Stimulated activated CD4-positive, alpha-beta T cell treated with anti-CD3 and anti-CD28 coated beads, Interleukin-15, amount 100 ng/mL, for 48 hours (primary cell): ENCODE results near the gene KRT6B.
"Not testable (repeated sequence)": the region's sequence is repeated elsewhere in the genome, so short reads cannot be mapped to it uniquely, and the experiment has no call there.

Source experiments
- DNase-seq, 2 donors: peaks; one replicate each; pipeline ENCODE4 v3.0.0-alpha.2; 2020; ENCODE audit warnings: low read depth in 2 of 2

KRT6B gene

DNA sequence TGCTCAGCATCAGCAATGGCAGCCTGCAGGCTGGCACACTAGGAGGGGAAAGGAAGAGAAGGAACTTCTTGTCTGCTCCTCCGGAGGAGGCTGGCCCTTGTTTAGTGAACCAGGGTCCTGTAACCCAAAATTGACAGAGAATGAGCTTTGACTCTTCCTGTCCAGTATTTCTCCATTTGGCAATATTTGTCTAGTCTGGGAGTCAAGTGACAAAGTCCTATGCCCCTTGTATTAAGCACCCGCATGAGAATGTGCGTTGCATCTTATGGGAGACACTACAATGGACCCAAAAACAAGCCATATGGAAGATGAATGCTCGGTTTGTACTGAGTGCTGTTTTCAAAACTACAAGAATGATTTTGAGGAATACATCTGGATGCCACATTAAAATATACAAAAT lies 17.9 kb upstream of the KRT6B start:
- no peak for DNase-seq

DNA sequence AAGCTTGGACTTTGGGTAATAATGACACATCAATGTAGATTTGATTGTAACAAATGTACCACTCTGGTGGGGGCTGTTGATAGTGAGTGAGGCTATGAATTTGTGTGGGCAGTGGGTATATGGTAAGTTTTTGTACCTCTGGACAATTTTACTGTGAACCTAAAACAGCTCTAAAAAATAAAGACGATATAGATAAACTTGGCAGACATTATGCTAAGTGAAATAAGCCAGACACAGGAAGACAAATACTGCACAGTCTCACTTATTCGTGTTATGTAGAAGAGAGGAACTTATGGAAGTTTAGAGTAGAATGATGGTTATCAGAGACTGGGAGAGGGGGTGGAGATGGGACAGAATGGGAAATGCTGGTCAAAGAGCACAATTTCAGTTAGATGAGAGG lies 13.0 kb upstream of the KRT6B start:
- no peak for DNase-seq

DNA sequence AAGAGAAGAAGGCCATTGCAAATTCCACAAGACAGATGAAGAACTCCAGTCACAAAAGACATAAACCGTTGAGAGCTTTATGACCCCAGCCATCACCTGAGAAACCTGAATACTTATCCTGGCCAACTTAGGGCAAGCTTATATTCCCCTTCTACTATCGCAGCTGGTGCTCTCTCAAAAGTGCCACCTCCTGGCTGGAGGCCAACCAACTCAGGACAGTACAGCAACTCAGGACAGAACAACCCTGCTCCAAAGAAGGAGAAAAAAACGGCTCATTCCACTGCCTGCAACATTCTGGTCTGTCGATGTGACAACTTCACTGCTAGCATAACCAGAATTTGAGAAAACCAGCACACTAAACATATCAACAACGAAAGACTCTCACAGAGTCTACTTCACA lies 9.7 kb upstream of the KRT6B start:
- DNase-seq = no peak

DNA sequence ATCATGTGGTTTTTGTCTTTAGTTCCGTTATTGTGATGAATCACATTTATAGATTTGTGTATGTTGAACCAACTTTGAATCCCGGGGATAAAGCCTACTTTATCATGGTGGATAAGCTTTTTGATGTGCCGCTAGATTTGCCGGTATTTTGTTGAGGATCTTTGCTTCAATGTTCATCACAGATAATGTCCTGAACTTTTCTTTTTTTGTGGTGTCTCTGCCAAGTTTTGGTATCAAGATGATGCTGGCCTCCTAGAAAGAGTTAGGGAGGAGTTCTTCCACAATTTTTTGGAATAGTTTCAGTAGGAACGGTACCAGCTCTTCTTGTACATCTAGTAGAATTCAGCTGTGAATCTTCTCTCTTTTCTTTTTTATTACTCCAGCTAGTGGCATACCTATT lies 6.9 kb upstream of the KRT6B start:
- DNase-seq = no peak

DNA sequence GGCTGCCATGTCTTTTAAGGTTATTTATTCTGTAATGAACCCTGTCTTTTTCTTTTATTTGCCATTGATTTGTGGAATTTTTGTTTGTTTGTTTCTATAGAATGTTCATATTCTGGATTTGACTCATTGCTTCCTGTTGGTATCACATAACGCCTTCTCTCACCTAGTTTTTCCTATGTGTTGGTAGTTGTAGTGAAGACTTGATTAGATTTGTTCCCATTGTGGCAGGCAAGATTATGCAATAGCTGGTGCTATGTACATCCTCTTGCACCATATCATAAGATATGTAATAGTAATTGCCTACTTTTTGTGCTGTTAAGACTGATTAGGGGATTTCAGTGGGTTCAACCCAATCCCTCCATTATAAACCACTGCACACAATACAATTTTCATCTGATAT lies 3.9 kb upstream of the KRT6B start:
- DNase-seq = no peak

DNA sequence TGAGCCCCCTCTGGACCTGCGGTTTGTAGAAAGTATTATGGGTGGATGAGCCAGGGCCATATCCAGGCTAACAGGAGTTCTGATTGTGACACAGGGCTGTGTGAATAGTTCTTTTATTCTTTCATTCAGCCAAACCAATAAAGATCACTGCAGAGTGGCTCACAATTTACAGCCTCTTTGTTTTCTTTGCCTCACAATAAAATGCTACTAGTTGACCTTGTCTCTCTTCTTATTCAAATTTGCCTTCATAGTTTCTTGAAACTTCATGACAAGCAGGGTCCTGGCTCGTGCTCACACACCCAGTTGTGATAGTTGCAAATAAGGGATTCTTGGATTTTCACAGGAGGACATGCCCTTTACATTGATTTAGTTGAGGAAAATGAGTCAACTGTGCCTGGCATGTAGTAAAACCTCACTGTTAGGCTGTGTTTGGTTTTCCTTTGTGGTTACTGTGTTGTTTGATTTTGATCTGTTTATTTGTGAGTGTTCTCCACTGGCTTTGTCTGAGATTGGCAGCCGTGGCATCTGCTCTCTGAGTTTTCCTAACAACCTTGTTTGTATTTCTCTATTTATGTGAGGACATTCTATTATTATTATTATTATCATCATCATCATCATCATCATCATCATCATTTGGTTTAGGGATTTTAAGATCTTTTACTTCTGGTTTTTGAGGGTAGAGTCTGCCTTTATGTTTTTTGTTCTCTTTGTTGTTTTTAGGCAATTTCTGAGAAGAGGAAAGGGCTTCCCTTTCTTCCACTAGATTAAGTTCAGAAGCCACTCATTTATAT lies 2.7 kb upstream of the KRT6B start:
- no peak for DNase-seq

DNA sequence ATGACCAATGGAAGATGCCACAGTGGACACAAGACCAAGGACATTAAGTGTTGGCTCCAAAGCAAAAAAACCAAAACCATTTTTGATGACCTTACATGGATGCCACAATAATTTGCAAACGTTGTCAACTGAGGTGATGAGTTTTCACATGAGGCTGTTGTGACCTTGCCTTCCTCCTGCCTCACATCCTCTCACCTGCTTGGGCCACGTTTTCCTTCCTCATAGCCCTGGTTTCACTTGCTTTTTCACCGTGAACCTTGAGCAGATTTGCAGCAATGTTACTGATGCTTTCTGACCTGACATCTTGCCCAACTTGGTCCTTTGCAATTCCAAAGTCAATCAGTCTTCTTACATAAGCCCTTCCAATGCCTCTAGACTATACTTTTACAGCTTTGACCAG lies 3.7 kb downstream of the KRT6B start:
- no peak for DNase-seq

DNA sequence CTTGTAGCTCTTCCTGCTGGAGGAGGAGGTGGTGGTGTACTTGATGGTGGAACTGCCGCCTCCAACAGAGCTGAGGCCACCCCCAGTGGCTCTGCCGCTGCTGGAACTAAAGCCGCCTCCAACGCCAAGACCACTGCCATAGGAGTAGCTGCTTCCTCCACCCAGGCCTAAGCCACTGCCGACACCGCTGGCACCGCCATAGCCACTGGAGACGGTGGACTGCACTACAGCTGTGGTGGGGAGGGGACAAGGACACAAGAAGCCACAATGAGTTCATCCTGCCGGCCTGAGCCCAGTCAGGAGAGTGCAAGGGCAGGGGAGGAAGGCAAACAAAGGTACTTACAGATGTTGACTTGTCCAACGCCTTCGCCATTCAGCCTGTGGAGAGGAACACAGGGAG lies 4.8 kb downstream of the KRT6B start:
- DNase-seq = not testable (repeated sequence)

DNA sequence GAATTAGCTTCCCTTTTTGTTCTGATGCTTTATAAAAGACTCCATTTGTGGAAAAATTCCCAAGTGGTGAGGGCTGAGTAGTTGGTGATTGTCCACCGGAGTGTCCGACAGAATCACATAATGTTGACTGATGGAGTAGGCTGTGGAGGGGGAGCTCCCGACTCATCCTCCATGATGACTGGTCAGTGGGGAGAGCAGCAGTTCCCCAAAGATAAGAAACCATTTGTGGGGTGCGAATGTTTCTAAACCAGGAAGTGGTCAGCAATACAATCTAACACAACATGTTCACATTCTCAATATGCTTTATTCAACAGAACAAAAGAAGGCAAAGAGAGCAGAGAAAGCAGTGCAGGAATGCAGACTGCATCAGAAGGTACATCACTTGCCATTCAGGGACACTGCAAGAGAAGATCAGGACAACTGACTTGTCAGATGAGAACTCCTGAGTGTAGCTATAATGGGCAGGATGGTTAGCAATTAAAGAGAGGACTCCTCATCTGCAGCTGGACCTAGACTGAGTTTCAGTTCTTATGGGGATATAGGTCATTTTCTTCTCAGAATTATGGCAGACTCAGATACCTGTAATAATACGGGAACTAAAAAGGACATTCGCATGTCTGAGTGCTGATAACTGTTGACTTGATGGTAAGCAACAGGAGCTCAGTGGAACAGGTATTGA lies 5.4 kb downstream of the KRT6B start:
- no peak for DNase-seq

DNA sequence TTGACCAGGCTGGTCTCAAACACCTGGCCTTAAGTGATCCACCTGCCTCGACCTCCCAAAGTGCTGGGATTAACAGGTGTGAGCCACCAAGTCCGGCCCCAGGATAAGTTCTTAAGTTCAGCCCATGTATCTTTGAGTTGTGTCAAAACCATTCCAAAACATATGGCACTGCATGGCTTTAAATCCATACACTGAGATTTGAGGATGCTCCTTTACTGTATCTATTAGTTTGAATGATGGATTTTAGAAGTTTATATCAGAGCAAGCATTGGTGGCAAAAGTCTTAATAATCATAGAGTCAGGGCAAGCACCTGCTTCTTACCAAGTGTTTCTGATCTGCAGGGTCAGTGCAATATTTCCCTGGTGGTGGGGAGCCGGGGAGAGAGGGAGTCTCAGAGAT lies 6.1 kb downstream of the KRT6B start:
- no peak for DNase-seq

DNA sequence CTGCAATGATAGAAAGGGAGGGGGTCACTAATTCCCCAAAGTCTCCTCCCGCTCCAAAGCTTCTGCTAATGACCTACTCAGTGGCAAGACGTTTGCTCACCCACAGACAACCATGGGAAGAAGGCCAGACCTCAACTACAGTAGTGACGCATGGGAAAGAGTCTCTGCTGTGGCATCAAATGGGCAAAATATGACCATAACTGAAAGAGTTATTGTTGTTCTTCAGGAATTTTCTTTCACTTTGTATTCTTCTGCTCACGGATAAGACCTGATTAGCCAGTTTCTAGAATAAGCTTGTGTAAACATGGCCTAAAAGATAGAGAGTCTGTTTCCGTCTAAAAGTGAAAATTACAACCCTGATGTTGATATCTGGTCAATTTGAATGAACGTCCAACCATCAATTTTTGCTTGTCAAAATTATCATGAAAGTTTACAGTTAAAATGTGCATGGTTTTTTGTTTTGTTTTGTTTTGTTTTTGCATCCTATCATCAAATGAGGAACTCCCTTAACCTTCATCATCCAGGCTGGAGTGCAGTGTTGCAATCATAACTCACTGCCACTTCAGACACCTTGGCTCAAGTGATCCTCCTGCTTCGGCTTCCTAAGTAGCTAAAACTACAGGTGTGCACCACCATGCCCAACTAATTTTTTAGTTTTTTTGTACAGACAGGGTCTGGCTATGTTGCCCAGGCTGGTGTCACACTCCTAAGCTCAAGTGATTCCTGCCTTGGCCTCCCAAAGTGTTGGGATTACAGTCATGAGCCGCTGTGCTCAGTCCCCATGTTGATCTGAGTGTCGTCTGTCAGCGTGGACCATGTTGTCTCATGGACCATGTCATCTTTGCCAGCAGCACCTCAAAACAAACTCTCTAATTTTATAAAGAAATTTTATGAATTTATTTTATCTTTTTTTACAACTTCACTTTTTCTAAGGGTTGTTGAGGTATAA lies 7.0 kb downstream of the KRT6B start:
- DNase-seq = no peak

DNA sequence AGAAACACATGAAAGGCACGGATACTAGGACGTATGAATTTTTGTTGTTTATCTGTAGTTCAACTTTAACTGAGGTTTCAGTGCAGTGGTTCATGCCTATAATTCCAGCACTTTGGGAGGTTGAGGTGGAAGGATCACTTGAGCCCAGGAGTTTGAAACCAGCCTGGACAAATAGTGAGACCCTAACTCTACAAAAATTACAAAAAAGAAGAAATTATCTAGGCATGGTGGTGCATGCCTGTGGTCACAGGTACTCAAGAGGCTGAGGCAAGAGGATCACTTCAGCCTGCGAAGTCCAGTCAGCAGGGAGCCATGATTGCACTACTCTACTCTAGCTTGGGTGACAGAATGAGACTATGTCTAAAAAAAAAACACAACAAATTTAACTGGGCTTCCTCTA lies 8.0 kb downstream of the KRT6B start:
- no peak for DNase-seq

DNA sequence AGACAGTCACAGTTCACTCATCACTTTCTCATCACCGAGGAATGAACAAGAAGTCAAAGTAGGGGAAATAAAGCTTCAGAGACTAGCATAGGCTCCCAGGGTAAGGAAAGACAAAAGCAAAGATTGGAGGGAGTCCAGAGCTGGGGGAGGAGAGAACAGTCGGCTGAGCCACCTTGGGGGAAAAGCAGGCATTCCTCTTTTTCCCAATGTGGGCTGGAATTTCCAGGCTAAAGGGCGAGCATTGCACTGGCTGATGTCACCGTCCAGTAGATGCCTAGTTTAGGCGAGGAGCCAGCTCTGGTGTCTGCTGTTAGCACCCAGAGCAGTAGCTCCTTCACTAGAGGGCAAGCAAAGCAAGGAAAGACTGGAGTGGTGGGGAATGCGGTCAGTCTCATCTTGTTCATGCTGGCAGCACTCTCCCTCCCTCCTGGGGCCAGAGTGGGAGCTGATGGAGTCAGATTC lies 9.3 kb downstream of the KRT6B start:
- DNase-seq = no peak

DNA sequence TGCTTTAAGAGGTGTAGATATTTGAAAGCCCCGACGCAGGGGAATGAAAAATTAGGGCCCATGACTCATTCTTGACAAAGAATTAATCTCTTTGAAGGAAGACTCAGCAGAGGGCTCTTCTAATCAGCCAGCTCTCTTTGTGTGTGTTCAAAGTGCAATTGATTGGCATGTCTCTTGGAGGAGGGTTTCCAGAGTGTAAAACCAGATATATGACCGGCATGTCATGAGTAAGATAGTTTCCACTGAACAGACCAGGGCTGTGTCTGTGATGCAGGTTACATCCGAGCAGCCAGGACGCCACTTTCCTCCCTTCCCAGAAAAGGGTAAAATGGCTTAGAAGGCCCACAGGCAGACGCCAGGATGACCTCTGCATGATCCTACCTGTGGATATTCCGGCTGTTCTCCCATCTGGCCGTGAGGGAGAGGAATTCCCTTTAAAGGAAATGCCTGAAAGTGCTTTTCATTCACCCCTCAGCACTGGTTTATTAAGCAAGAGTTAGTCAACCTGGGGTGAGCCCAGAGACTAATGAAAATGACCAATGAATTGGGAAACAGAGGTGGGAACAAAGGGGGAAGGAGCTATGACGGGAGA lies 10.5 kb downstream of the KRT6B start:
- DNase-seq = no peak

DNA sequence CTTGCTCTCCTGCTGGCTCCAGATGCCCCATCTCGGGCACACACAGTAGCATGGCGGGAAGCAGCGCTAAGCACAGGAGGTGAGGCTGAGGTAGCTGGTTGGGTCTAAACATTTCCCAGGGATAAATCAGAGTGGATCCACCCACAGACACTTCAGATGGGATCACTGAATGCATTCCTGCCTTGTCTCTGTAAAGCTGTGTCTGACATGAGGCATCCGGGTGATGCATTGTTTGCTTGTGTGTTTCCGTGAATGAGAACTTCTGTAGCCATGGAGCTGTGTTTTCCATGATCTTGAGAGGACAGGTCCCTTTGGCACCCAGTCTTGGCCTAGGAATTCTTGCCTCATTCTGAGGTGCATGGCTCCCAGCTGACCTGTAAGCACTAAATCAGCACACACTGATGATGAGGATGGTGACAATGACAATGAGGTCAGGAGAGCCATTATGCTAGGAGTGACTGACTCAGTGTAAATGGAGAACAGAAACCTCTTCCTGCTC lies 11.1 kb downstream of the KRT6B start:
- no peak for DNase-seq

DNA sequence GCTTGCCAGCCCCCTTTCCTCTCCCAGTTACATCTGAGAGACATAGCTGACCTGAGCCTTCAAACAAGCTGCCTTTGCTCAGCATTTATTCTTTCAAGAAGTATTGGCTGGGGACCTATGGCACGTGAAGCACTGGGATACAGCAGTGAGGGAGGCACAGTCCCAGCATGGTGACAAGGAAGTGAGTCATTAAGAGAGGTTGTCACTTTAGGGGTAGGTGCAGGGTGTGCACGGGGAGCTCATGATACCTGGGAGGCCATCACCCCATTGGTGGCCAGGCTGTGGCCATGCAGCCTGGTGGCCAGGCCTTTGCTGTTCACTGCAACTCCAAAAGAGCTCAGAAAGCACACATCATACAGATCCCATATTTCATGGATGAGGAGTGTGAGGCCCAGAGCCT lies 12.1 kb downstream of the KRT6B start:
- DNase-seq = no peak

DNA sequence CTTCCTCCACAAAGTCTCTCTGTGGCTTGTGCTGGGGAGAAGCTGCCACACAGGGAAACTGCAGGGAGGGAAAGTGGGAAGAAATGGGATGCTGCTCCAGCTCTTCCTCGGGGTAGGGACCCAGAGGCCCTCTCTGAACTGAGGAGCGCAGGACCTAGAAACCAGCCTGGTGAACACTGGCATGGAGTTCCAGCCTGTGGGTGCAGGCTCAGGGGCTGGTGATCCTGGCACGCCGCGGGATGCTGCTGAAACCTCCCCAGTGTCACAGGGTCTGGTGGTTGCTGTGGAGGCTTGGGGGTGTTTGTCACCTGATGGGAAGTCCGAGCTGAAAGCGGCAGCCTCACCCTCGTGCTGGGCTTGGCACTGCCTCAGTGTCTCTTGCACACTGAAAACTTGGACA lies 12.5 kb downstream of the KRT6B start:
- no peak for DNase-seq

DNA sequence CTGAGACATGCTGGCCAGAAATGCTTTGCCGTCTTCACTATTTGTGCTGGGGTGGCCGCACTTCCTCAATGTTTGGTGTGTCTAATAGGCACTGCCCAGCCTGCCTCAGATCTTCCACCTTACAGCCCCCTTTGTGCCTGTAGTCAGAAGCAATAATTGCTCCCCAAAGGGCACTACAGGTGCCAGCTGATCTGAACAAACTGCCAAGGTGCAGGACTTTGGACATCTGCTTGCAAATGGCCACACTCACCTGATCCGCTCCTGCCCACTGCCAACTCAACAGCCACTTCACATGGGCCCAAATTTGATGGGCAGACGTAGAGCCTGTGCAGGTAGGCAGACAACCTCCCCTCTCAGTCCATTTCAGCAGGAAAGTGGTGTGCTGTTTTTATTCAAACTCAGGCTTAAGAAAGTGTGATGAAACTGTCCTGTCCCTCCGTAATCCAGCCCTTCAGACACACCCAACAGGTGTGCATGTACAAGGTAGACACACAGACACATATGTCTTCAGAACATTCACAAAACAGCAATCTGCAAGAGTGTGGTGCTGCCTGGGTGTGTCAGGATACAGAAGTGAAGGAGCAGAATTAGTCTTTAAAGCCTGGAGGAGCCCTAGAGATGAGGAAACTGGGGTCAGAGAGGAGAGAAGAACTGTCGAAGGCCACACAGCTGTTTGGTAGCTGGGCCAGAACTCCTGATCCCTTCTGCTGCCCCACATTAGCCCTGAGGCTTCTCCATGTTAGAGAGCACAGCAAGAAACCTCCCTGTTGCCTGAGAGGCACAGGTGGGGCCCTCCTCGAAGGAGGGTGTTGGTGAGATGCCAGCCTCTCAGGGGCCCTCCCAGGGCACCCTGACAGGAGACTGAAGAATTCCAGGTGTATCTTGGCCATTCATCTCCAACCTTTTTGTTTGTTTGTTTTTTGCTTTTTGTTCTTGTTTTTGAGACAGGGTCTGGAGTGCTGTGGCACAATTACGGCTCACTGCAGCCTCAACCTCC lies 13.3 kb downstream of the KRT6B start:
- no peak for DNase-seq

DNA sequence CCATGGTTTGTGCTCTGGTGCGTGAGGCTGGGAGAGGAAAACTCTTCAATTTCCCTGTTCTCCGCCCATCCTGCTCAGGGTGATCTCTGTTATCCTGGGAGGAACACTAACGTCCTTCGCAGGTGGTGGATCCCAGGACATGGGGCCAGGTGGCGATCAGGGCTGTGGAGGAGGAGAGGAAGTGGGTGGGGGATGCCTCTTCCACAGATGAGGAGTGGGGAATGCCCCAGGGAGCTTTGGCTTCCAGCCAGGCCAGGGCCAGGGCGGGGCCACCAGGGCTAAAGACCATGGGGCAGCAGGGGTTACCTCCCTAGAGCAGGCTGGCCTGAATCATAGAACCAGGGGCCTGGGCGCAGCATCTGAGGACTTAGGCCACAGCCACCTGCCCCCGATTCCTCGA lies 14.4 kb downstream of the KRT6B start:
- DNase-seq = no peak

DNA sequence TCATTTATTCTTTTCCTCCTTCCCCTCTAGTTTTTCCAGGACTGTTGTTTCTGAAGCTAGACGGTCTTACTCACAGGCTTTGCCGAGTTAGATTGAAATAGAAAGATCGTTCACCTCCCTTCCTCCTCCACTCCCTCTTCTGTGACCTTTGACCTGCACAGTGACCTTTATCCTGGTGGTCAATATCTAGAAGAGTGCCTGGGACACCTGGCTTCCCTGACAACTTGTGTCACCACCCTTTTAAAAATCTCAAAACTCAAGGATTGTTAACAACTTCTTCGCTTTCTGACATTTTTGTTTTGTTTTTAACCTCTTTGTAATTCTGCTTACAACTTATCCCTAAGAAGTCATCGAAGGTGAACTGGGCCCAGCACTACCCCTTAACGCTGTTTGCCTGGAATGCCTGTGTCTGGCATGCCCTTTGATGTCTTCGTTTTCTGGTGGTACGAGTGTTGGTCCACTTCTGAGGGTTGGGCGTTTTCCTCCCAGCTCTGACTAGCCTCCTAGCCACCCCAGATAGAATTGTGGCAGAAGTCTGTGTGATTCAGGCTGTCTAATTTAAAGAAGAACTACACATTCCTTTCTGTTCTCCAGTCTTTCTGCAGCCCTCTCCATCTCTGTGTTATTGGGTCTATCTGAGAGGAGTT lies 15.0 kb downstream of the KRT6B start:
- DNase-seq = no peak
